SK-N-SH (cell line): Measurements from ENCODE around the gene ABCA7. TPM values are rescaled to one million over a fixed set of nuclear protein-coding genes. Genes with fewer than 3 reads are reported as not detected.

Source experiments
- CTCF ChIA-PET: fragments of 300-600, 350-600 bp; formaldehyde crosslinking; extraction: SDS; loops from one replicate; lab custom pipeline; 2021; lab: Yijun Ruan, JAX
- POLR2A ChIA-PET: fragments of 350-600 bp; sonication (Branson Sonifier 250); formaldehyde crosslinking; extraction: SDS; loops from one replicate; lab custom pipeline; 2020; ENCODE audit warnings: antibody characterized with exemption, inconsistent platforms; lab: Yijun Ruan, JAX
- DNase-seq: peaks from one replicate; pipeline ENCODE4 v3.0.0; 2012
- H2AFZ ChIP-seq: fragments of 200-600 bp; sonication (generic); 2 replicates; pipeline ENCODE4 v1.8.1; 2016; ENCODE audit warnings: antibody characterized with exemption, mild to moderate bottlenecking, low read depth
- H3F3A ChIP-seq: fragments of 200-600 bp; sonication (generic); replicated peaks from 2 replicates; pipeline ENCODE3; 2016; ENCODE audit warnings: antibody characterized with exemption, mild to moderate bottlenecking; ENCODE audit not compliant: insufficient read depth
- H3K27ac ChIP-seq, 2 experiments: fragments of 200-500 bp in 1 of 2; fragments of 200-600 bp in 1 of 2; sonication (Bioruptor generic) in 1 of 2; sonication (generic), shearing (Covaris generic) in 1 of 2; 2 replicates each; pipeline versions ENCODE4 v1.5.1 to v1.6.1; 2014 to 2016; ENCODE audit warnings: low read depth in 2 of 2, inconsistent platforms in 1 of 2, low read length in 1 of 2, mild to moderate bottlenecking in 1 of 2, mixed read lengths in 1 of 2
- H3K27me3 ChIP-seq: fragments of 200-600 bp; sonication (generic), shearing (Covaris generic); 2 replicates; pipeline ENCODE4 v1.6.1; 2016; ENCODE audit warnings: mixed run types; ENCODE audit not compliant: insufficient read depth
- H3K36me3 ChIP-seq, 2 experiments: fragments of 200-500 bp in 1 of 2; fragments of 200-600 bp in 1 of 2; sonication (Bioruptor generic) in 1 of 2; sonication (generic) in 1 of 2; replicated peaks in 1 of 2; 2 replicates each; pipeline versions ENCODE3 to v1.5.1; 2014 to 2016; ENCODE audit warnings: low read length in 1 of 2, mild to moderate bottlenecking in 1 of 2; ENCODE audit not compliant: insufficient read depth in 2 of 2, control insufficient read depth in 1 of 2
- H3K4me1 ChIP-seq, 2 experiments: fragments of 200-500 bp in 1 of 2; fragments of 200-600 bp in 1 of 2; sonication (Bioruptor generic) in 1 of 2; sonication (generic), shearing (Covaris generic) in 1 of 2; 2 replicates each; pipeline versions ENCODE4 v1.5.1 to v1.6.1; 2014 to 2016; ENCODE audit warnings: low read depth in 1 of 2, low read length in 1 of 2, mixed run types in 1 of 2; ENCODE audit not compliant: insufficient read depth in 2 of 2, control insufficient read depth in 1 of 2
- H3K4me2 ChIP-seq: fragments of 200-600 bp; sonication (generic), shearing (Covaris generic); 2 replicates; pipeline ENCODE4 v1.6.1; 2017; ENCODE audit warnings: mixed run types
- H3K4me3 ChIP-seq, 2 experiments: fragments of 200-500 bp in 1 of 2; fragments of 200-600 bp in 1 of 2; sonication (Bioruptor generic) in 1 of 2; sonication (generic), shearing (Covaris generic) in 1 of 2; 2 replicates each; pipeline versions ENCODE4 v1.5.1 to v1.8.1; 2014 to 2016; ENCODE audit warnings: low read depth in 2 of 2, inconsistent platforms in 1 of 2, low read length in 1 of 2, mild to moderate bottlenecking in 1 of 2, mixed read lengths in 1 of 2, moderate library complexity in 1 of 2
- H3K79me2 ChIP-seq: fragments of 200-600 bp; sonication (generic); 2 replicates; pipeline ENCODE4 v1.8.1; 2017; ENCODE audit warnings: mild to moderate bottlenecking; ENCODE audit not compliant: insufficient read depth
- H3K9ac ChIP-seq: fragments of 200-600 bp; sonication (generic); 2 replicates; pipeline ENCODE4 v1.6.1; 2017; ENCODE audit warnings: mixed run types
- H3K9me2 ChIP-seq: fragments of 200-600 bp; sonication (generic); 2 replicates; pipeline ENCODE4 v1.6.1; 2017; ENCODE audit warnings: mixed run types
- H3K9me3 ChIP-seq: fragments of 200-600 bp; sonication (generic); 2 replicates; pipeline ENCODE4 v1.6.1; 2017; ENCODE audit warnings: mixed run types, mild to moderate bottlenecking, moderate library complexity
- H4K20me1 ChIP-seq: fragments of 200-600 bp; sonication (generic); 2 replicates; pipeline ENCODE4 v1.6.1; 2017; ENCODE audit warnings: mild to moderate bottlenecking, mixed run types; ENCODE audit not compliant: insufficient read depth
- EP300 ChIP-seq, 2 experiments: IDR thresholded peaks; 2 replicates each; pipeline versions ENCODE4 v1.4.0 to v1.6.1; 2012; ENCODE audit warnings: borderline replicate concordance in 1 of 2, low read depth in 1 of 2, low read length in 1 of 2
- FOSL2 ChIP-seq: IDR thresholded peaks from 2 replicates; pipeline ENCODE4 v1.4.0; 2012; ENCODE audit warnings: low read depth, mild to moderate bottlenecking, moderate library complexity, borderline replicate concordance
- FOXJ3 ChIP-seq: sonication (generic); formaldehyde crosslinking; IDR thresholded peaks from 2 replicates; pipeline ENCODE4 v1.5.1; 2020; ENCODE audit warnings: mild to moderate bottlenecking, missing genetic modification reagents
- GATA2 ChIP-seq: sonication (generic); formaldehyde crosslinking; IDR thresholded peaks from 2 replicates; pipeline ENCODE4 v1.5.0; 2020; ENCODE audit warnings: mild to moderate bottlenecking, missing genetic modification reagents
- JUND ChIP-seq: IDR thresholded peaks from 2 replicates; pipeline ENCODE4 v1.4.0; 2012
- MAX ChIP-seq: IDR thresholded peaks from 2 replicates; pipeline ENCODE4 v1.4.0; 2012; ENCODE audit warnings: low read depth
- MEF2A ChIP-seq: IDR thresholded peaks from 2 replicates; pipeline ENCODE4 v1.4.0; 2012; ENCODE audit warnings: low read depth, borderline replicate concordance
- MXI1 ChIP-seq: IDR thresholded peaks from 2 replicates; pipeline ENCODE4 v1.6.1; 2012; ENCODE audit warnings: mild to moderate bottlenecking, low read depth, low read length, improper control_type of control experiment
- NFIC ChIP-seq: IDR thresholded peaks from 2 replicates; pipeline ENCODE4 v1.4.0; 2012; ENCODE audit warnings: borderline replicate concordance
- POLR2AphosphoS5 ChIP-seq: IDR thresholded peaks from 2 replicates; pipeline ENCODE4 v1.6.1; 2012; ENCODE audit warnings: low read depth, low read length
- RCOR1 ChIP-seq: fragments of 150-350 bp; IDR thresholded peaks from 2 replicates; pipeline ENCODE4 v1.6.1; 2017; ENCODE audit warnings: antibody characterized with exemption, low read length
- RFX5 ChIP-seq: IDR thresholded peaks from 2 replicates; pipeline ENCODE4 v1.6.1; 2012; ENCODE audit warnings: mild to moderate bottlenecking, improper control_type of control experiment, low read length
- SMC3 ChIP-seq: IDR thresholded peaks from 2 replicates; pipeline ENCODE4 v1.6.1; 2012; ENCODE audit warnings: low read depth, low read length, improper control_type of control experiment
- TCF12 ChIP-seq: IDR thresholded peaks from 2 replicates; pipeline ENCODE4 v1.4.0; 2012
- TEAD4 ChIP-seq: IDR thresholded peaks from 2 replicates; pipeline ENCODE4 v1.4.0; 2012; ENCODE audit warnings: mild to moderate bottlenecking, borderline replicate concordance; ENCODE audit not compliant: insufficient read depth
- USF1 ChIP-seq: IDR thresholded peaks from 2 replicates; pipeline ENCODE4 v1.4.0; 2012; ENCODE audit warnings: low read depth, borderline replicate concordance
- USF2 ChIP-seq: fragments of 150-350 bp; IDR thresholded peaks from 2 replicates; pipeline ENCODE4 v1.6.1; 2017; ENCODE audit warnings: antibody characterized with exemption, low read length, low read depth, borderline replicate concordance
- WGBS: methylation state at CpG from one replicate; pipeline ENCODE4 v1.1.6; 2017; ENCODE audit warnings: low lambda C conversion rate; 5-methylcytosine and 5-hydroxymethylcytosine counted together
- polyA plus RNA-seq, 3 experiments: library from polyadenylated mRNA; depleted of rRNA; stranded (reverse); fragments of >200 nt; gene quantifications; 2 replicates each; pipeline ENCODE4 v1.2.3, GENCODE V29; 2012

Gene ABCA7
- polyA plus RNA-seq, 1 of the 3 experiments (the other 2 are of a cell fraction), result 7.8 TPM

GRCh38 chr19:1087813-1088415 lies 48.0 kb downstream of the ABCA7 start:
- no peaks in the 10 kb centered on the region for H3K27me3 ChIP-seq

GRCh38 chr19:1088416-1089010 lies 48.6 kb downstream of the ABCA7 start:
- ChIA-PET CTCF (interaction anchor here (0.8 to 4.1 kb wide), 3 partner anchors 8 to 156 kb away, joined by 3 to 16 read pairs (median 3); no protein-coding TSS in a partner anchor), POLR2A (no interaction called here)
- 98% methylated on average over 20 of the region's 27 CpGs for WGBS

More at GRCh38 chr19:1087813-1088415, 48.0 kb downstream of the ABCA7 start:
- ChIA-PET CTCF (interaction anchor here (4.1 kb wide), 1 partner anchor 25 kb away, joined by 16 read pairs; no protein-coding TSS in a partner anchor), POLR2A (no interaction called here)
- no peak overlapping the region for H3K9ac ChIP-seq
- no peak overlapping the region for H2AFZ ChIP-seq
- H3F3A ChIP-seq, result peaks cover 13% of the 10 kb centered on the region
- peaks cover 0 to 26% of the 10 kb centered on the region in 2 experiments for H3K36me3 ChIP-seq
- H3K4me3 ChIP-seq, result no peak overlapping the region
- no peak for TF ChIP-seq NFIC
- TF ChIP-seq FOXJ3 (CRISPR knock-in tag), result no peak
- no peak for TF ChIP-seq JUND
- TF ChIP-seq POLR2AphosphoS5, result no peak
- TF ChIP-seq MEF2A, result no peak
- TF ChIP-seq TEAD4, result no peak
- TF ChIP-seq USF2, result no peak
- no peak for TF ChIP-seq TCF12
- TF ChIP-seq FOSL2, result no peak
- peaks cover 4% of the 10 kb centered on the region; the same call in 1 of the 2 replicates for H3K79me2 ChIP-seq
- H3K9me2 ChIP-seq, result no peaks in the 10 kb centered on the region
- no peak overlapping the region for H3K27ac ChIP-seq
- 91% methylated on average over 20 of the region's 27 CpGs for whole genome bisulfite sequencing
- no peaks in the 10 kb centered on the region for H4K20me1 ChIP-seq
- H3K9me3 ChIP-seq, result no peaks in the 10 kb centered on the region
- no peak for DNase-seq
- no peak overlapping the region for H3K4me2 ChIP-seq
- peaks cover 0 to 3% of the 10 kb centered on the region in 2 experiments; a peak in 1 of 4 replicates for H3K4me1 ChIP-seq

More at GRCh38 chr19:1088416-1089010, 48.6 kb downstream of the ABCA7 start:
- no peak overlapping the region for H2AFZ ChIP-seq
- no peak overlapping the region for H3K4me3 ChIP-seq
- TF ChIP-seq NFIC (no peak), GATA2 (CRISPR knock-in tag) (no peak), EP300 (IDR thresholded peaks at IDR 0.05; ENCODE audit: borderline replicate concordance in 1 of 2, low read depth in 1 of 2, low read length in 1 of 2) (no peak), JUND (no peak), TCF12 (no peak), USF1 (no peak), RCOR1 (no peak), MEF2A (no peak), RFX5 (no peak), TEAD4 (no peak), SMC3 (no peak), MXI1 (no peak), MAX (no peak), FOSL2 (no peak)
- H3K9me2 ChIP-seq, result no peaks in the 10 kb centered on the region
- H4K20me1 ChIP-seq, result peaks cover 6% of the 10 kb centered on the region; the same call in 1 of the 2 replicates
- H3K4me2 ChIP-seq, result no peak overlapping the region
- H3K27ac ChIP-seq, result no peak overlapping the region
- no peaks in the 10 kb centered on the region for H3K9me3 ChIP-seq
- H3K9ac ChIP-seq, result no peak overlapping the region
- H3K36me3 ChIP-seq, result peaks cover 0 to 26% of the 10 kb centered on the region in 2 experiments
- no peak for DNase-seq
- peaks cover 10% of the 10 kb centered on the region for H3K79me2 ChIP-seq
- peaks cover 13% of the 10 kb centered on the region for H3F3A ChIP-seq
- H3K27me3 ChIP-seq, result no peaks in the 10 kb centered on the region
- H3K4me1 ChIP-seq, result peaks cover under 1 to 1% of the 10 kb centered on the region in 2 experiments; a peak in 1 of 4 replicates
